Esophagus squamous epithelium (tissue), 5 donors: ENCODE data around the gene RNF144A. TPM values are rescaled to one million over a fixed set of nuclear protein-coding genes. Genes with fewer than 3 reads are reported as not detected.

ENCODE experiments used
- DNase-seq: peaks from one replicate; lab custom pipeline; 2025; lab: John Stamatoyannopoulos, UW
- H3K27ac ChIP-seq, 4 donors: fragments of 200-600 bp; sonication (generic); one replicate each; pipeline ENCODE4 v1.5.1; 2016 to 2019; ENCODE audit warnings: mild to moderate bottlenecking in 1 of 4
- H3K27me3 ChIP-seq, 4 donors: fragments of 200-600 bp; sonication (generic); 1 replicate in 3 of 4; 2 replicates in 1 of 4; pipeline versions ENCODE4 v1.5.1 to v1.6.0; 2017 to 2021; ENCODE audit warnings: antibody characterized with exemption in 1 of 4
- H3K36me3 ChIP-seq, 3 donors: fragments of 200-600 bp; sonication (generic); one replicate each; pipeline ENCODE4 v1.5.1; 2016 to 2019
- H3K4me1 ChIP-seq, 3 donors: fragments of 200-600 bp; sonication (generic); one replicate each; pipeline ENCODE4 v1.5.1; 2017 to 2019
- H3K4me3 ChIP-seq, 4 donors: fragments of 200-600 bp; sonication (generic); 1 replicate in 3 of 4; 2 replicates in 1 of 4; pipeline ENCODE4 v1.5.1; 2016 to 2019; ENCODE audit warnings: mild to moderate bottlenecking in 2 of 4, moderate library complexity in 1 of 4
- H3K9me3 ChIP-seq, 3 donors: fragments of 200-600 bp; sonication (generic); one replicate each; pipeline ENCODE4 v1.5.1; 2016 to 2019
- POLR2A ChIP-seq, 4 donors: fragments of 450-650 bp; IDR thresholded peaks; one replicate each; pipeline ENCODE4 v1.6.1; 2017; ENCODE audit warnings: antibody characterized with exemption in 4 of 4, mild to moderate bottlenecking in 4 of 4, moderate library complexity in 3 of 4
- WGBS, 2 donors: methylation state at CpG; one replicate each; pipeline ENCODE4 v1.1.5; 2018; 5-methylcytosine and 5-hydroxymethylcytosine counted together
- intact Hi-C: fragments of 100-400 bp; cut with DNase I; formaldehyde crosslinking; loops from one replicate; pipeline ENCODE4 v1.15.0; 2022
- total RNA-seq, 4 donors: library from RNA; depleted of rRNA; stranded (reverse); fragments of >200 nt; gene quantifications; one replicate each; pipeline ENCODE4 v1.1.0, GENCODE V29; 2016
- TF ChIP-seq, protein P1 (sequence below), 6 experiments: fragments of 450-650 bp in 4 of 6; fragments of 200-600 bp in 2 of 6; sonication (generic) in 2 of 6; IDR thresholded peaks; one replicate each; pipeline ENCODE4 v1.5.1; 2016 to 2019; ENCODE audit warnings: antibody characterized with exemption in 6 of 6, mild to moderate bottlenecking in 4 of 6, moderate library complexity in 4 of 6
- donor health status: DM: yes; HTN: yes; CAD: no.

RNF144A gene
- total RNA-seq, 4 donors from 2014 or later = 6.2 to 11.6 (median 8.2) TPM

GRCh38 chr2:6946722-6947121 lies 29.5 kb downstream of the RNF144A start:
- TF ChIP-seq, protein P1, sequence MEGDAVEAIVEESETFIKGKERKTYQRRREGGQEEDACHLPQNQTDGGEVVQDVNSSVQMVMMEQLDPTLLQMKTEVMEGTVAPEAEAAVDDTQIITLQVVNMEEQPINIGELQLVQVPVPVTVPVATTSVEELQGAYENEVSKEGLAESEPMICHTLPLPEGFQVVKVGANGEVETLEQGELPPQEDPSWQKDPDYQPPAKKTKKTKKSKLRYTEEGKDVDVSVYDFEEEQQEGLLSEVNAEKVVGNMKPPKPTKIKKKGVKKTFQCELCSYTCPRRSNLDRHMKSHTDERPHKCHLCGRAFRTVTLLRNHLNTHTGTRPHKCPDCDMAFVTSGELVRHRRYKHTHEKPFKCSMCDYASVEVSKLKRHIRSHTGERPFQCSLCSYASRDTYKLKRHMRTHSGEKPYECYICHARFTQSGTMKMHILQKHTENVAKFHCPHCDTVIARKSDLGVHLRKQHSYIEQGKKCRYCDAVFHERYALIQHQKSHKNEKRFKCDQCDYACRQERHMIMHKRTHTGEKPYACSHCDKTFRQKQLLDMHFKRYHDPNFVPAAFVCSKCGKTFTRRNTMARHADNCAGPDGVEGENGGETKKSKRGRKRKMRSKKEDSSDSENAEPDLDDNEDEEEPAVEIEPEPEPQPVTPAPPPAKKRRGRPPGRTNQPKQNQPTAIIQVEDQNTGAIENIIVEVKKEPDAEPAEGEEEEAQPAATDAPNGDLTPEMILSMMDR (IDR thresholded peaks at IDR 0.05) = no peak
- no peak for TF ChIP-seq POLR2A (IDR thresholded peaks at IDR 0.05)
- DNase-seq = no peak
- no peaks in the 10 kb centered on the region for H3K27me3 ChIP-seq
- no peak overlapping the region for H3K27ac ChIP-seq
- H3K4me3 ChIP-seq = no peak overlapping the region
- H3K4me1 ChIP-seq = no peaks in the 10 kb centered on the region
- no peaks in the 10 kb centered on the region for H3K9me3 ChIP-seq
- H3K36me3 ChIP-seq = peaks cover 0 to 22% (median 0%) of the 10 kb centered on the region in 3 donors
- intact Hi-C loops = no loop called here
- WGBS, 2 donors = 29 to 57% methylated on average over 2 of the region's 2 CpGs

DNA sequence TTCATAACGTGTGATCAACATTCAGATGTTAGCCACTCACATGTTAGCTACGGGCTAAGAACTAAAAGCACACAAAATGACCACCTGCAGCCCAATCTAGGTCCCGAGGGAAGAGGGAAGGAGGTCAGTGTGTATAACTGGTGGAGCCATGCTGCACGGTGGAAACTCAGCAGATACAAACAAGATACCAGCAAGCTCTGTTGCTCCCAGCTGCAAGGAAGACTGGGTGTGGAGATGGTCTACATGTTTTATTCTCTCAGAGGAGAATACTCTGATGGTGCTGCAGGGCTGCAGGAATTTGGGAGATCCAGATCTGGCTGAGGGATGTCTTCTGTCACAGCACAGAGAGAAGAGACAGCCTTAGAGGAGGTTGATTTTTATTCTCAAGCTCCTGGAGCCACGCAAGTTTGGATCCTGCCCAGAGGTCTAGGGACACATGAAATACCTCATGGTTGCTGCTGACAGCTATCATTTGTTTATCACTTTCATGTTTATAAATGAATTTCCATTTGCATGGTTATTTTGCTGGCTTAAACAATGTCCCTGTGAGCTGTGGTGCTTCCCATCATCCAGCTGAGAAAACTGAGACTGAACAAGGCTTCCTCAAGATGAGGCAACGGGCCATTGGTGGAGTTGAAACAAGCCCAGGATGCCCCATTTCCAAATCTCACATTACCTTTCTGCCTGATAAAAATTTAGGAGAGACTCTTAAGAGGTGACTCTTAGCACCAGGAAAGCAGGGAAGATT lies 30.9 kb downstream of the RNF144A start:
- H3K4me3 ChIP-seq = no peak overlapping the region
- H3K9me3 ChIP-seq = no peaks in the 10 kb centered on the region
- WGBS, 2 donors = 75 to 89% methylated on average over 4 to 6 of the region's 6 CpGs
- TF ChIP-seq, protein P1 (IDR thresholded peaks at IDR 0.05) = no peak
- no peak for TF ChIP-seq POLR2A (IDR thresholded peaks at IDR 0.05)
- intact Hi-C loops = no loop called here
- no peak for DNase-seq
- peaks cover 0 to 8% (median 0%) of the 10 kb centered on the region in 3 donors for H3K36me3 ChIP-seq
- H3K27me3 ChIP-seq = no peaks in the 10 kb centered on the region
- no peak overlapping the region for H3K27ac ChIP-seq
- no peaks in the 10 kb centered on the region for H3K4me1 ChIP-seq

DNA sequence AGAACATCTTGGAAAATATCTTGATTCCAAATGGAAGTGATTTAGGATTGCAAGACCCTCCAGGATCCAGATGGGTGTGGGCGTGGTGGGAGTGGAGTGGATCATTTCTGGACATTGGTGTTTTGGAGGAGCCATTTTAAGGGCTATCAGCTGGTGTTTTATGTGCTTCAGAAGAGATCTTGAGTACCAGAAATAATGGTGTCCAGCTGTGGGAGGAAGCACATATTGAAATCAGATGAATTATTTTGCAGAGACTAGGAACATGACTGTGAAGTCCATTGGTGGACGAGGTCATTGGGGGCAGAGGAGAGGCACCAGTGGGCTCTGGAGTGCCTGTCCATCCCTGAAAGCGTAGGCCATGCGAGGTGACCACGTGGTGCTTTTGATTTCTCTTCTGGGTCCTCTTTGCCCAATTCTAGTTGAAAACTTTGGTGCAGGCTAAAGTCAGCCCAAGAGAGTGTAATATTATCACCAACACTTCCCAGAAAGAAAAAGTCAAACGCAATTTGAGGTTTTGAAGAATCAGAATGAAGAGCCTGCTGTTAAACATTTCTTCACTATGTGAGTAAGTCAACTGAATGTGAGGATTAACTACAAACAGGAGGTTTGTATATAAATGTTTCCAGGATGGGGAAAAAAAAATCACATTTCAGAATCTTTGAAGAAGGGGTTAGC lies 31.6 kb downstream of the RNF144A start:
- DNase-seq = no peak
- Histone ChIP-seq H3K27me3 (no peaks in the 10 kb centered on the region), H3K4me3 (no peak overlapping the region), H3K4me1 (no peaks in the 10 kb centered on the region), H3K27ac (no peak overlapping the region), H3K9me3 (no peaks in the 10 kb centered on the region), H3K36me3 (peaks cover 0 to 6% (median 0%) of the 10 kb centered on the region in 3 donors)
- intact Hi-C loops = no loop called here
- TF ChIP-seq POLR2A (IDR thresholded peaks at IDR 0.05) = no peak
- TF ChIP-seq, protein P1 (IDR thresholded peaks at IDR 0.05) = no peak
- 84 to 86% methylated on average over 6 of the region's 6 CpGs for WGBS, 2 donors

- Histone ChIP-seq H3K4me1 (peaks cover 0 to 6% (median 0%) of the 10 kb centered on the region in 3 donors), H3K36me3 (no peaks in the 10 kb centered on the region), H3K9me3 (no peaks in the 10 kb centered on the region), H3K27ac (no peak overlapping the region), H3K4me3 (no peak overlapping the region), H3K27me3 (no peaks in the 10 kb centered on the region)
- 79 to 80% methylated on average over 1 of the region's 1 CpG for WGBS, 2 donors
- TF ChIP-seq, protein P1 (IDR thresholded peaks at IDR 0.05) = no peak
- no peak for TF ChIP-seq POLR2A (IDR thresholded peaks at IDR 0.05)
- intact Hi-C loops = no loop called here
- no peak for DNase-seq
These were observed 33.8 kb downstream of the RNF144A start for GRCh38 chr2:6951046-6951445.

GRCh38 chr2:6952101-6952500 lies 34.9 kb downstream of the RNF144A start:
- Histone ChIP-seq H3K4me3 (no peak overlapping the region), H3K36me3 (no peaks in the 10 kb centered on the region), H3K27ac (no peak overlapping the region), H3K4me1 (peaks cover 0 to 6% (median 0%) of the 10 kb centered on the region in 3 donors), H3K9me3 (no peaks in the 10 kb centered on the region), H3K27me3 (no peaks in the 10 kb centered on the region)
- no peak for TF ChIP-seq POLR2A (IDR thresholded peaks at IDR 0.05)
- TF ChIP-seq, protein P1 (IDR thresholded peaks at IDR 0.05) = no peak
- intact Hi-C loops = no loop called here
- 59 to 60% methylated on average over 3 of the region's 3 CpGs for WGBS, 2 donors
- DNase-seq = no peak
